ENCODE measurements around the gene RAB27B.

Gene RAB27B

DNA sequence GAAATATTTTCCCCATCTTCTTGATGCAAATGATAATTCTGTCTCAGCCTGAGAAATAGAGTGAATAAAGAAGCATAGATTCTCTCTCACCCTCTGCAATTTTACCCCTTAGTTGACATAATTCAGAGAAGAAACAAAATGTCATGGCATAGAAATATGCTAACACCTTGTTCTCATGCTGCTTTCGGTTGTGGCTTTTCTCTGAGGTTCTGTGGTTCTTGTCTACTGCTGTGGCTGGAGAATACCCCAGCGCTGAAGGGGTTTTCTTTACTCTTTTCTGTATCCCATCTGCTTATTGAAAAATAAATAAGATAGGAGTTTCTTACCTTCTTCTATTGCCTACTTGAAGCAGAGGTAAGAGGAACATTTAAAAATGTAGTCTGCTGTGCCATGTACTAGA is 15.4 kb upstream of the RAB27B start:
- Histone ChIP-seq H3K4me3 (ENCODE audit: low read depth, low read length) (no peak overlapping the region), H3K27ac (ENCODE audit: extremely low read depth, low read depth, low read length) (no peak overlapping the region), H3K36me3 (ENCODE audit: control insufficient read depth in 2 of 2, insufficient read depth in 1 of 2, low read length in 2 of 2) (no peaks in the 10 kb centered on the region), H3K9me3 (ENCODE audit: control insufficient read depth, insufficient read depth, low read depth, low read length) (no peaks in the 10 kb centered on the region), H3K4me1 (ENCODE audit: control insufficient read depth, insufficient read depth, low read length) (no peaks in the 10 kb centered on the region)
- CTCF ChIA-PET: no interaction called here
- POLR2A ChIA-PET: no interaction called here
- no peak for TF ChIP-seq ZNF514 (tag by site-specific recombination; IDR thresholded peaks at IDR 0.05)
- TF ChIP-seq, protein P1, sequence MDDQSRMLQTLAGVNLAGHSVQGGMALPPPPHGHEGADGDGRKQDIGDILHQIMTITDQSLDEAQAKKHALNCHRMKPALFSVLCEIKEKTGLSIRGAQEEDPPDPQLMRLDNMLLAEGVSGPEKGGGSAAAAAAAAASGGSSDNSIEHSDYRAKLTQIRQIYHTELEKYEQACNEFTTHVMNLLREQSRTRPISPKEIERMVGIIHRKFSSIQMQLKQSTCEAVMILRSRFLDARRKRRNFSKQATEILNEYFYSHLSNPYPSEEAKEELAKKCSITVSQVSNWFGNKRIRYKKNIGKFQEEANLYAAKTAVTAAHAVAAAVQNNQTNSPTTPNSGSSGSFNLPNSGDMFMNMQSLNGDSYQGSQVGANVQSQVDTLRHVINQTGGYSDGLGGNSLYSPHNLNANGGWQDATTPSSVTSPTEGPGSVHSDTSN (CRISPR knock-in tag; IDR thresholded peaks at IDR 0.05): no peak
- no peak for TF ChIP-seq REPIN1 (tag by site-specific recombination; IDR thresholded peaks at IDR 0.05; ENCODE audit: low read depth)
- no peak for TF ChIP-seq ZNF549 (tag by site-specific recombination; IDR thresholded peaks at IDR 0.05)
- no peak for TF ChIP-seq KLF16 (tag by site-specific recombination; IDR thresholded peaks at IDR 0.05)
- TF ChIP-seq ZNF16 (tag by site-specific recombination; IDR thresholded peaks at IDR 0.05; ENCODE audit: low read depth): no peak
- no peak for TF ChIP-seq HOXD13 (CRISPR knock-in tag; IDR thresholded peaks at IDR 0.05; ENCODE audit: borderline replicate concordance)
- no peak for TF ChIP-seq ZNF223 (tag by site-specific recombination; IDR thresholded peaks at IDR 0.05)
- no peak for TF ChIP-seq ZNF623 (tag by site-specific recombination; IDR thresholded peaks at IDR 0.05)
- no peak for TF ChIP-seq ZBTB21 (tag by site-specific recombination; IDR thresholded peaks at IDR 0.05)
- no peak for TF ChIP-seq ZNF416 (tag by site-specific recombination; IDR thresholded peaks at IDR 0.05)
- TF ChIP-seq ZNF791 (tag by site-specific recombination; IDR thresholded peaks at IDR 0.05): no peak
- TF ChIP-seq ZNF544 (tag by site-specific recombination; IDR thresholded peaks at IDR 0.05): no peak

- CTCF ChIA-PET: no interaction called here
- Histone ChIP-seq H3K4me1 (ENCODE audit: control insufficient read depth, insufficient read depth, low read length) (no peaks in the 10 kb centered on the region), H3K27ac (ENCODE audit: extremely low read depth, low read depth, low read length) (no peak overlapping the region), H3K9me3 (ENCODE audit: control insufficient read depth, insufficient read depth, low read depth, low read length) (no peaks in the 10 kb centered on the region), H3K36me3 (ENCODE audit: control insufficient read depth in 2 of 2, insufficient read depth in 1 of 2, low read length in 2 of 2) (no peaks in the 10 kb centered on the region), H3K4me3 (ENCODE audit: low read depth, low read length) (no peak overlapping the region)
- TF ChIP-seq ZNF354C (tag by site-specific recombination; IDR thresholded peaks at IDR 0.05; ENCODE audit: borderline replicate concordance, low read depth) (no peak), ZNF416 (tag by site-specific recombination; IDR thresholded peaks at IDR 0.05) (no peak), ZBTB44 (tag by site-specific recombination; IDR thresholded peaks at IDR 0.05) (no peak), ZNF221 (tag by site-specific recombination; IDR thresholded peaks at IDR 0.05; ENCODE audit: borderline replicate concordance) (no peak), ZNF639 (tag by site-specific recombination; IDR thresholded peaks at IDR 0.05) (no peak), MYNN (tag by site-specific recombination; IDR thresholded peaks at IDR 0.05; ENCODE audit: borderline replicate concordance) (no peak)
- TF ChIP-seq, protein P2, sequence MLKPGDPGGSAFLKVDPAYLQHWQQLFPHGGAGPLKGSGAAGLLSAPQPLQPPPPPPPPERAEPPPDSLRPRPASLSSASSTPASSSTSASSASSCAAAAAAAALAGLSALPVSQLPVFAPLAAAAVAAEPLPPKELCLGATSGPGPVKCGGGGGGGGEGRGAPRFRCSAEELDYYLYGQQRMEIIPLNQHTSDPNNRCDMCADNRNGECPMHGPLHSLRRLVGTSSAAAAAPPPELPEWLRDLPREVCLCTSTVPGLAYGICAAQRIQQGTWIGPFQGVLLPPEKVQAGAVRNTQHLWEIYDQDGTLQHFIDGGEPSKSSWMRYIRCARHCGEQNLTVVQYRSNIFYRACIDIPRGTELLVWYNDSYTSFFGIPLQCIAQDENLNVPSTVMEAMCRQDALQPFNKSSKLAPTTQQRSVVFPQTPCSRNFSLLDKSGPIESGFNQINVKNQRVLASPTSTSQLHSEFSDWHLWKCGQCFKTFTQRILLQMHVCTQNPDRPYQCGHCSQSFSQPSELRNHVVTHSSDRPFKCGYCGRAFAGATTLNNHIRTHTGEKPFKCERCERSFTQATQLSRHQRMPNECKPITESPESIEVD (tag by site-specific recombination; IDR thresholded peaks at IDR 0.05): no peak
- TF ChIP-seq, protein P3, sequence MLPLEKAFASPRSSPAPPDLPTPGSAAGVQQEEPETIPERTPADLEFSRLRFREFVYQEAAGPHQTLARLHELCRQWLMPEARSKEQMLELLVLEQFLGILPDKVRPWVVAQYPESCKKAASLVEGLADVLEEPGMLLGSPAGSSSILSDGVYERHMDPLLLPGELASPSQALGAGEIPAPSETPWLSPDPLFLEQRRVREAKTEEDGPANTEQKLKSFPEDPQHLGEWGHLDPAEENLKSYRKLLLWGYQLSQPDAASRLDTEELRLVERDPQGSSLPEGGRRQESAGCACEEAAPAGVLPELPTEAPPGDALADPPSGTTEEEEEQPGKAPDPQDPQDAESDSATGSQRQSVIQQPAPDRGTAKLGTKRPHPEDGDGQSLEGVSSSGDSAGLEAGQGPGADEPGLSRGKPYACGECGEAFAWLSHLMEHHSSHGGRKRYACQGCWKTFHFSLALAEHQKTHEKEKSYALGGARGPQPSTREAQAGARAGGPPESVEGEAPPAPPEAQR (tag by site-specific recombination; IDR thresholded peaks at IDR 0.05): no peak
- POLR2A ChIA-PET: no interaction called here
These were observed 15.0 kb upstream of the RAB27B start for GRCh38 chr18:54813305-54813704.

Data from HEK293 (cell line).